H1 (cell line): Measurements from ENCODE around the gene CFAP92. TPM values are rescaled to one million over a fixed set of nuclear protein-coding genes. Genes with fewer than 3 reads are reported as not detected.

Source experiments
- CTCF ChIA-PET: fragments of 300-600 bp; sonication (Branson Sonifier 250); formaldehyde crosslinking; loops from one replicate; lab custom pipeline; 2021; ENCODE audit not compliant: partially characterized antibody; lab: Charles Lee
- POLR2A ChIA-PET: fragments of 300-600 bp; sonication (Branson Sonifier 250); formaldehyde crosslinking; loops from one replicate; lab custom pipeline; 2021; ENCODE audit warnings: inconsistent platforms; ENCODE audit not compliant: partially characterized antibody; lab: Charles Lee
- DNase-seq, 2 experiments: peaks; one replicate each; pipeline versions ENCODE4 v3.0.0 to v3.0.0-alpha.2; 2010 to 2022; ENCODE audit warnings: low spot score in 2 of 2, low read depth in 1 of 2, mixed read lengths in 1 of 2
- FAIRE-seq: peaks from 2 replicates; lab custom pipeline; 2011; peaks lifted over from hg19 to GRCh38; lab: Jason Lieb, UNC
- H2AFZ ChIP-seq: 2 replicates; pipeline ENCODE4 v1.8.1; 2012; ENCODE audit warnings: low read length, inconsistent platforms
- H2AK5ac ChIP-seq: 2 replicates; pipeline ENCODE4 v1.6.1; 2013; ENCODE audit warnings: low read depth, low read length
- H2BK120ac ChIP-seq: replicated peaks from 2 replicates; pipeline ENCODE3; 2013; ENCODE audit warnings: low read depth, low read length, inconsistent platforms
- H2BK12ac ChIP-seq: 2 replicates; pipeline ENCODE4 v1.6.1; 2013; ENCODE audit warnings: low read depth, low read length
- H2BK15ac ChIP-seq: 2 replicates; pipeline ENCODE4 v1.6.1; 2013; ENCODE audit warnings: low read length
- H2BK20ac ChIP-seq: 2 replicates; pipeline ENCODE4 v1.6.1; 2013; ENCODE audit warnings: low read length
- H2BK5ac ChIP-seq: 2 replicates; pipeline ENCODE4 v1.6.1; 2013; ENCODE audit warnings: low read depth, low read length
- H3K14ac ChIP-seq: 2 replicates; pipeline ENCODE4 v1.6.1; 2013; ENCODE audit warnings: inconsistent platforms; ENCODE audit not compliant: insufficient read length
- H3K18ac ChIP-seq: 2 replicates; pipeline ENCODE4 v1.6.1; 2013; ENCODE audit warnings: low read length; ENCODE audit errors: extremely low read depth
- H3K23ac ChIP-seq: 2 replicates; pipeline ENCODE4 v1.6.1; 2013; ENCODE audit warnings: inconsistent platforms; ENCODE audit not compliant: insufficient read length
- H3K23me2 ChIP-seq: 2 replicates; pipeline ENCODE4 v1.6.1; 2013; ENCODE audit warnings: low read depth, low read length
- H3K27ac ChIP-seq: 2 replicates; pipeline ENCODE4 v1.6.1; 2011; ENCODE audit warnings: low read depth, low read length, inconsistent platforms
- H3K27me3 ChIP-seq, 4 experiments: replicated peaks in 1 of 4; 1 replicate in 1 of 4; 2 replicates in 3 of 4; pipeline versions ENCODE4 v1.6.1 to v1.8.1; 2011 to 2013; ENCODE audit warnings: low read length in 3 of 4, mild to moderate bottlenecking in 3 of 4, inconsistent platforms in 2 of 4, mixed read lengths in 2 of 4, moderate library complexity in 1 of 4; ENCODE audit not compliant: control insufficient read depth in 3 of 4, insufficient read depth in 3 of 4; ENCODE audit errors: extremely low read depth in 1 of 4
- H3K36me3 ChIP-seq, 4 experiments: 2 replicates each; pipeline versions ENCODE4 v1.6.1 to v1.8.1; 2011 to 2013; ENCODE audit warnings: mild to moderate bottlenecking in 4 of 4, low read length in 3 of 4, moderate library complexity in 2 of 4, control low read depth in 1 of 4, inconsistent platforms in 1 of 4; ENCODE audit not compliant: insufficient read depth in 4 of 4, control insufficient read depth in 2 of 4
- H3K4ac ChIP-seq: replicated peaks from 2 replicates; pipeline ENCODE3; 2013; ENCODE audit warnings: low read length, low read depth, mixed read lengths, inconsistent platforms; ENCODE audit not compliant: insufficient read length
- H3K4me1 ChIP-seq, 4 experiments: replicated peaks in 1 of 4; 1 replicate in 1 of 4; 2 replicates in 3 of 4; pipeline versions ENCODE4 v1.6.1 to v1.8.1; 2011 to 2013; ENCODE audit warnings: low read length in 3 of 4, inconsistent platforms in 2 of 4, mixed read lengths in 1 of 4; ENCODE audit not compliant: insufficient read depth in 4 of 4, control insufficient read depth in 3 of 4
- H3K4me2 ChIP-seq, 2 experiments: 2 replicates each; pipeline versions ENCODE4 v1.6.1 to v1.8.1; 2011 to 2013; ENCODE audit warnings: low read depth in 2 of 2, low read length in 2 of 2, control low read depth in 1 of 2, inconsistent platforms in 1 of 2, mild to moderate bottlenecking in 1 of 2; ENCODE audit not compliant: insufficient read depth in 1 of 2
- H3K4me3 ChIP-seq, 4 experiments: fragments of 200-600, 300-600 bp in 1 of 4; sonication (generic), shearing (Covaris generic), sonication (Bioruptor Twin) in 1 of 4; 2 replicates each; pipeline versions ENCODE4 v1.5.1 to v1.8.1; 2011 to 2016; ENCODE audit warnings: low read length in 4 of 4, low read depth in 3 of 4, control low read depth in 2 of 4, inconsistent platforms in 2 of 4, mild to moderate bottlenecking in 2 of 4, mixed read lengths in 1 of 4, moderate library complexity in 1 of 4; ENCODE audit not compliant: insufficient read depth in 2 of 4; ENCODE audit errors: extremely low read depth in 1 of 4
- H3K56ac ChIP-seq: replicated peaks from 2 replicates; pipeline ENCODE3; 2013; ENCODE audit warnings: low read depth, mild to moderate bottlenecking, mixed read lengths, low read length, inconsistent platforms; ENCODE audit not compliant: insufficient read length
- H3K79me1 ChIP-seq: 2 replicates; pipeline ENCODE4 v1.6.1; 2013; ENCODE audit warnings: low read depth, low read length, control low read depth
- H3K79me2 ChIP-seq, 2 experiments: 2 replicates each; pipeline versions ENCODE4 v1.6.1 to v1.8.1; 2012 to 2013; ENCODE audit warnings: low read length in 2 of 2, mild to moderate bottlenecking in 2 of 2, inconsistent platforms in 1 of 2; ENCODE audit not compliant: insufficient read depth in 2 of 2, control insufficient read depth in 1 of 2
- H3K9ac ChIP-seq, 4 experiments: replicated peaks in 1 of 4; 1 replicate in 1 of 4; 2 replicates in 3 of 4; pipeline versions ENCODE4 v1.6.1 to v1.8.1; 2011 to 2013; ENCODE audit warnings: low read depth in 3 of 4, low read length in 3 of 4, control low read depth in 2 of 4, mild to moderate bottlenecking in 2 of 4, moderate library complexity in 2 of 4, inconsistent platforms in 1 of 4; ENCODE audit errors: extremely low read depth in 1 of 4
- H3K9me3 ChIP-seq, 2 experiments: 2 replicates each; pipeline versions ENCODE4 v1.6.1 to v1.8.1; 2012 to 2013; ENCODE audit warnings: mild to moderate bottlenecking in 2 of 2, moderate library complexity in 2 of 2, control low read depth in 1 of 2, inconsistent platforms in 1 of 2, low read depth in 1 of 2, low read length in 1 of 2, mixed read lengths in 1 of 2; ENCODE audit not compliant: insufficient read depth in 2 of 2
- H4K20me1 ChIP-seq, 2 experiments: replicated peaks in 1 of 2; 2 replicates each; pipeline versions ENCODE3 to v1.8.1; 2011 to 2013; ENCODE audit warnings: inconsistent platforms in 2 of 2, low read length in 2 of 2, mild to moderate bottlenecking in 1 of 2; ENCODE audit not compliant: insufficient read depth in 2 of 2, control insufficient read depth in 1 of 2
- H4K5ac ChIP-seq: 2 replicates; pipeline ENCODE4 v1.6.1; 2013; ENCODE audit warnings: low read length, low read depth, mixed read lengths, inconsistent platforms; ENCODE audit not compliant: insufficient read length
- H4K8ac ChIP-seq: 2 replicates; pipeline ENCODE4 v1.8.0; 2013; ENCODE audit warnings: mild to moderate bottlenecking, moderate library complexity, low read length, inconsistent platforms; ENCODE audit not compliant: insufficient read depth; ENCODE audit errors: extremely low read depth
- H4K91ac ChIP-seq: replicated peaks from 2 replicates; pipeline ENCODE3; 2013; ENCODE audit warnings: low read length, mixed read lengths, inconsistent platforms; ENCODE audit not compliant: insufficient read length
- BCL11A ChIP-seq, 2 experiments: IDR thresholded peaks; one replicate each; pipeline ENCODE4 v1.6.1; 2011; ENCODE audit warnings: low read depth in 2 of 2, low read length in 2 of 2, mild to moderate bottlenecking in 2 of 2
- CTBP2 ChIP-seq: IDR thresholded peaks from 2 replicates; pipeline ENCODE4 v1.7.0; 2011; ENCODE audit warnings: borderline replicate concordance, mild to moderate bottlenecking, moderate library complexity, mixed read lengths, low read length; ENCODE audit not compliant: insufficient read depth, insufficient read length
- E2F6 ChIP-seq: IDR thresholded peaks from 2 replicates; pipeline ENCODE4 v1.6.1; 2012; ENCODE audit warnings: inconsistent platforms
- JUN ChIP-seq: IDR thresholded peaks from 2 replicates; pipeline ENCODE4 v1.6.1; 2011; ENCODE audit warnings: low read depth, mild to moderate bottlenecking, improper control_type of control experiment, low read length
- MAFK ChIP-seq: IDR thresholded peaks from 2 replicates; pipeline ENCODE4 v1.6.1; 2012; ENCODE audit warnings: low read depth, mild to moderate bottlenecking, improper control_type of control experiment, low read length
- NRF1 ChIP-seq: IDR thresholded peaks from 2 replicates; pipeline ENCODE4 v1.6.1; 2011; ENCODE audit warnings: mild to moderate bottlenecking, low read depth, low read length, improper control_type of control experiment
- POLR2AphosphoS5 ChIP-seq: IDR thresholded peaks from 2 replicates; pipeline ENCODE4 v1.6.1; 2011; ENCODE audit warnings: low read depth, low read length
- SIX5 ChIP-seq: IDR thresholded peaks from 2 replicates; pipeline ENCODE4 v1.6.1; 2011; ENCODE audit warnings: mild to moderate bottlenecking, low read depth, low read length
- SP2 ChIP-seq: IDR thresholded peaks from 2 replicates; pipeline ENCODE4 v1.6.1; 2012; ENCODE audit warnings: mild to moderate bottlenecking, low read length, inconsistent platforms
- TCF12 ChIP-seq: IDR thresholded peaks from 2 replicates; pipeline ENCODE4 v1.6.1; 2011; ENCODE audit warnings: low read depth, mild to moderate bottlenecking, low read length
- ZNF274 ChIP-seq: IDR thresholded peaks from 2 replicates; pipeline ENCODE4 v1.7.0; 2012; ENCODE audit warnings: low read length, borderline replicate concordance; ENCODE audit errors: extremely low read depth
- WGBS, 2 experiments: shearing (Covaris generic) in 1 of 2; methylation state at CpG; one replicate each; pipeline versions ENCODE4 v1.1.6 to v1.1.7; 2013 to 2015; ENCODE audit warnings: low lambda C conversion rate in 2 of 2, mixed read lengths in 2 of 2, inconsistent platforms in 1 of 2, low coverage in 1 of 2, missing lambda C conversion rate in 1 of 2; ENCODE audit not compliant: insufficient replicate concordance in 2 of 2, insufficient coverage in 1 of 2, insufficient read length in 1 of 2; ENCODE audit errors: extremely low coverage in 1 of 2, missing lambda C conversion rate in 1 of 2; 5-methylcytosine and 5-hydroxymethylcytosine counted together
- polyA plus RNA-seq, 7 experiments: library from polyadenylated mRNA; depleted of rRNA in 3 of 7; stranded (reverse) in 5 of 7; unstranded in 2 of 7; fragments of >200 nt in 5 of 7; fragments of 200-250 nt in 2 of 7; gene quantifications; 1 replicate in 5 of 7; 2 replicates in 1 of 7; 4 replicates in 1 of 7; pipeline versions ENCODE4 v1.2.1 to v1.2.3, GENCODE V29; 2011 to 2013; ENCODE audit warnings: missing spikeins in 2 of 7, mixed read lengths in 2 of 7
- total RNA-seq: library from RNA; stranded (reverse); fragmentation: NEBNext Ultra II Directional; extraction: Animal tissue kit (Norgen Biotek cat#: 25700); gene quantifications from 2 replicates; pipeline ENCODE4 v1.2.1, GENCODE V29; 2021

The CFAP92 gene
- total and polyA plus RNA-seq, 2 of the 8 experiments (the other 6 are each of a cell fraction or from before 2014, with no cell fraction given), result 0.77 to 2.0 TPM

- peak within 1 kb of the TSS; percentile 70 for H3K23ac ChIP-seq
- WGBS, 2 experiments, result 2% methylated on average over 46 of the region's 74 CpGs; no CpG with 5 or more reads in 1 of the 2 experiments
- DNase-seq, result peak in 1 of 2 experiments; percentile 83
- peaks cover 21% of the 10 kb centered on the region; the same call in 1 of the 2 replicates for H3K23me2 ChIP-seq
- no peak within 1 kb of the TSS for H3K14ac ChIP-seq
- H2AFZ ChIP-seq, result peak within 1 kb of the TSS; percentile 74; the same call in 1 of the 2 replicates
- no peak within 1 kb of the TSS for H4K91ac ChIP-seq
- FAIRE-seq, result no peak
- peaks cover 7 to 21% (median 15%) of the 10 kb centered on the region in 4 experiments for H3K4me1 ChIP-seq
- peak within 1 kb of the TSS; percentile 16; the same call in 1 of the 2 replicates for H2BK15ac ChIP-seq
- no peak within 1 kb of the TSS for H4K5ac ChIP-seq
- no peak within 1 kb of the TSS for H3K27ac ChIP-seq
- H2BK12ac ChIP-seq, result no peak within 1 kb of the TSS
- no peak within 1 kb of the TSS for H3K4ac ChIP-seq
- H4K8ac ChIP-seq, result peak within 1 kb of the TSS; percentile 81
- H2BK20ac ChIP-seq, result no peak within 1 kb of the TSS
- no peak within 1 kb of the TSS for H2AK5ac ChIP-seq
- peak within 1 kb of the TSS; percentile 91 for H3K4me2 ChIP-seq
- no peaks in the 10 kb centered on the region for H3K79me2 ChIP-seq
- peaks cover 2 to 9% of the 10 kb centered on the region in 2 experiments for H4K20me1 ChIP-seq
- H3K79me1 ChIP-seq, result no peaks in the 10 kb centered on the region
- H3K4me3 ChIP-seq, result peak within 1 kb of the TSS; percentile 44 to 67 (median 60)
- CTCF ChIA-PET, result interaction anchor here (1.1 to 6.0 kb wide), 6 partner anchors 14 to 382 kb away, joined by 3 to 40 read pairs (median 8); no protein-coding TSS in a partner anchor
- H3K18ac ChIP-seq, result no peak within 1 kb of the TSS; the same call in 1 of the 2 replicates
- H2BK120ac ChIP-seq, result no peak within 1 kb of the TSS
- POLR2A ChIA-PET, result interaction anchor here (0.5 to 4.4 kb wide), 3 partner anchors 7 to 141 kb away, joined by 3 to 13 read pairs (median 5); partner anchors contain the start of gene CFAP92
- H3K36me3 ChIP-seq, result peaks cover 0 to 13% (median 0%) of the 10 kb centered on the region in 4 experiments; a peak in 1 of 8 replicates
- H3K9me3 ChIP-seq, result no peaks in the 10 kb centered on the region
- peak within 1 kb of the TSS; percentile 30 for H3K56ac ChIP-seq
- H3K27me3 ChIP-seq, result peaks cover 52 to 63% (median 55%) of the 10 kb centered on the region in 4 experiments
- no peak within 1 kb of the TSS for H2BK5ac ChIP-seq
- no peak within 1 kb of the TSS for H3K9ac ChIP-seq
- TF ChIP-seq NRF1 (no peak), BCL11A (IDR thresholded peaks at IDR 0.05; ENCODE audit: low read depth in 2 of 2, low read length in 2 of 2) (no peak), CTBP2 (no peak), POLR2AphosphoS5 (no peak), TCF12 (no peak), ZNF274 (no peak), JUN (no peak), E2F6 (peak; percentile 55), SIX5 (no peak), SP2 (no peak), MAFK (no peak)
These were observed 7.4 kb upstream of the CFAP92 start, which contains the start of gene EFCC1 for GRCh38 chr3:129001101-129001805. EFCC1 (plus strand) TSS chr3:129001304; CDS start chr3:129001629, 325 bp downstream.
